DMS153 (cell line): Measurements from ENCODE around the gene ASPRV1.

Source experiments
- DNase-seq: peaks from one replicate; lab custom pipeline; 2025; lab: John Stamatoyannopoulos, UW

ASPRV1 gene

DNA sequence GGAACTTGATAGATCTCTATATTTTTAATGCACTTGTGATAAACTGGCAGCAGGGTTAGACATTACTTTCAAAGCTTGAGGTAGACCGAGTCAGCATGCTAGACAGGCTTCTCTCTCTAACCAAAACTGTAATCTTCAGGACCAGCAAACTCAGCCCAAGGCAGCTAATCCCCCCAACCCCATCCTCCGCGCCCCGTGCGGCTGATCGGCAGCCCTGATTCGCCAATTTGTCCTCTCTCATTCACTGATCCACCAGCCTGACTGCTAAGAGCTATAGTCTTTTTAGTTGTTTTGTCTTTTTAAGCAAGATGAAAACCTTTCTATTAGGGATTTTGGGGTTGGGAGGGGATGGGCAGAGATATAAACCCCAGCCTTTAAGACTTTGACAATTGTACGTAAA, 20.7 kb downstream of the ASPRV1 start:
- no peak for DNase-seq

DNA sequence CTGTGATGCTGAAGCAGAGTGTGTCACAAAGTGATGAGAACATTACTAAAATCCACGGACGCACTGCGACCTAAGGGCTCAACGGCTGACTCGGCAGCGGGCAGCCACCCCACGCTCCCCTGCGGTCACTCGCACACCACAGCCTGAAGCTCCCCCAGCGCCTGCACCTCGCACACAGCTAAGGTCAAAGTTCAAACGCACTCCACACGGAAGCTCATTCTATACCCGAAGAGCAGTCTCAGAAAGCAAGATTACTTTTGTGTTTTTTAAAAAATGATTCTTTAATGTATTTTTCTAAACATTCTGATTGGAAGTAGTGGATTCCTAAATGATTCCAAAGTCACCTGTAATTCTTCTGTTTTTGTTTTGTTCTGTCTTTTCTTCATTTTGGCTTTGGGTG, 21.7 kb downstream of the ASPRV1 start:
- no peak for DNase-seq

DNA sequence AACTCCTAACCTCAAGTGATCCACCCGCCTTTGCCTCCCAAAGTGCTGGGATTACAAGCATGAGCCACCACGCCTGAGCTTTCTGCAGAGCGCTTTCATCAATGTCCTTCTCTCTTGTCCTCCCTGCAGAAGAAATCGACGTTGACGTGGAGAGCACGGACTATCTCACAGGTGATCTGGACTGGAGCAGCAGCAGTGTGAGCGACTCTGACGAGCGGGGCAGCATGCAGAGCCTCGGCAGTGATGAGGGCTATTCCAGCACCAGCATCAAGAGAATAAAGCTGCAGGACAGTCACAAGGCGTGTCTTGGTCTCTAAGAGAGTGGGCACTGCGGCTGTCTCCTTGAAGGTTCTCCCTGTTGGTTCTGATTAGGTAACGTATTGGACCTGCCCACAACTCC, 23.5 kb downstream of the ASPRV1 start:
- no peak for DNase-seq

DNA sequence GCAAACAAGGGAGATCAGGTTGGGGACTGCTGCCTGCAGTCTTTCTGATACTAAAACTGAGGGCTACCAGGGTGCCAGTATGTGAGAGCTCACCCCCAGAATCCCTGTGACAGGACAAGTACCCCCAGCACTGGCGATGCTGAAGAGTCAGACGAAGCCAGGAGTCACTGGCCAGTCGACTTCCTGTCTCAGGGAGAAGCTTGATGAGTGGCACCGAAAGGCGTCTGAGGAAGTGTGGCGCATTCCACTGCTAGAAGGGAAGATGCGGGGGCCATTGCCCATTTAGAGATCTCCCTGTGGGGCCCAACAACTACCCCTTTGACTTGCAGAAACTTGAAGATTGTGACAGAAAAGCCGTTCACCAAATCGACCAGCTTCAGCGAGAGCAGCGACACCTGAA, 24.5 kb downstream of the ASPRV1 start:
- DNase-seq: no peak

DNA sequence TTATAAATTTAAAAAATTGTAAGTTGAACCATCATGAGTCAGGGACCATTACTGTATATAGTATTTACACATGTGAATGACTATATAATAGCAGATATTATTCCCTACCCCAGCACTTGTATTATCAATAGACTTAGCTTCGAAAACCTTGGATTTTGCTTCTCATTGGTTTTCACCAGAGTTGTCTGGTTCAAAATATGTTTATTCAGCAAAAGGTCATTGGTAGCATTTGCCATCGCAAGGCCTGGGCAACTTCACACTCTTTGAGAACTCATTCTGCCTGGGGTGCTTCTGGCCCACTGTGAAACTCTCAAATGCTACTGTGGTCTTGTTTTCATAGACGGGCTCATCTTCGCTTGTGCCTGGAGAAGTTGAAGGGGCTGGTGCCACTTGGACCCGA, 26.4 kb downstream of the ASPRV1 start:
- DNase-seq: no peak

DNA sequence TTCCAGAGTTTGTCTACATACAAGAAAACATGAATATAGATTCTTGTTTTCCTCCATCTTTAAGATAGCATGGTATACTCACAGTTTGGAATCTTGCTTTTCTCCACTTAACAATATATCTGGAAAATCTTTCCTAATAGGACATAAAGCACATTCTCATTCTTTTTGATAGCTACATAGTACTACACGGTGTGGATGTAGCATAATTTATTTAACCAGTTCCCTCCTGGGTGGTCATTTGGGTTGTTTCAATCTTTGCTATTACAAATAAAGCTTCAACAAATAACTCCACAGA, 26.9 kb downstream of the ASPRV1 start:
- DNase-seq: no peak

DNA sequence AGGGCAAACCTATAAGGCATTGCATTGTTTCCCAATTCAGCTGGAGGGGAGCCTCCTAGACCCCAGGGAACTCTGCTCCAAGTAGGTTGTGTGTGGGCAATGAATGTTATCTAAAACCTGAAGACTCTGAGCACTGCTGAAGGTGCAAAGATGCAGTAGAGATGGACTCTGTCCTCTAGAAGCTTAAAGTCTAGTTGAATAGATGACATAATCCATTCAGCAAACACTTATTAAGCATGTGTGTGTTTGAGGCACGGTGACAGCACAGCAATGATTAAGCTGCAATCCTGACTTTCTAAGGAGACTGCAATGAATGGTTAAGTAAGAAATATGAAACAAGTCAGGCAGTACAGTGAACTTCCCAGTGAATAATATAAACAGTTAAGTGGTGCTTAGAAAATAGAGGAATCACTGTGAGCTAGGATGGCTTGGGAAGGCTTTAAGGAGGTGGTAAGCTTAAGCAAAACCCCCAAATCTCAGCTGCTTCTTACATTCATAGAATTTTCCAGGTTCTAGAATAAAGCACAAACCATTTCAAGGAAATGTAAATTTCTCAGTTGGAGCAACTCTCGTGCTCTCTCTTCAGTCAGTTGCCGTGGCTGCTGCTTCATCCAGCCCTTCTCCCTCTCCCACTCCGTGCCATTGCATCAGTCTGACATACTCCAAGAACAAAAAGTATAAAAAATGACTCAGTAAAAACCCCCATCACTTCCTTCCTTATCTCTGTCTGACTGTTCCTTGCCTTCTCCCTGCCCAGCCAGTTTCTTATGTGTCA, 27.4 kb downstream of the ASPRV1 start:
- DNase-seq: no peak

DNA sequence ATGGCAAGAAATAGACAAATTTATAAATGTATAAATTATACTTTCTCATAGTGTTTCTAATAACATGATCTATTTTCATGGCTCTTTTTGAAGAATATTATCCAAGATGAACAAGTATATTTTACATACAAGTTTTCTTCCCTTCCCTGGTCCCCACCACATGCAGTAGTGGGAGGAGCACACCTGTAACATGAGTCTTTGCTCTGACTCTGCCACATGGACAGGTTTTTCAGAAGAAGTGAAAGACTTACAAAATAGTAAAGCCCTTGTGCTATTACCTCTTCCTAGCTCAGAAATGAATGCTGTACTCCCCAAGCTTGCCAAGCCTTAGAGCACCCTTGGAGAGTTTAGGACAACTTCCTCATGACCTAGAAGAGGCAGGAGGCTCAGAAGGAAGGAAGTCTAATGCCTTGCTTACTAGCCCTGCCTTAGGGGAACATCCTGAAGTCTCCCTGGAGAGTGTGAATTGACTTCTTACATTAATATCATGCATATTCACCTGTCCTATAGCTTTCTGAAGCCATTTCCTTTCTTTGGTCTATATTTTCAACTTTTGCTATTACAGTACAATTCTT, 28.1 kb downstream of the ASPRV1 start:
- DNase-seq: no peak

DNA sequence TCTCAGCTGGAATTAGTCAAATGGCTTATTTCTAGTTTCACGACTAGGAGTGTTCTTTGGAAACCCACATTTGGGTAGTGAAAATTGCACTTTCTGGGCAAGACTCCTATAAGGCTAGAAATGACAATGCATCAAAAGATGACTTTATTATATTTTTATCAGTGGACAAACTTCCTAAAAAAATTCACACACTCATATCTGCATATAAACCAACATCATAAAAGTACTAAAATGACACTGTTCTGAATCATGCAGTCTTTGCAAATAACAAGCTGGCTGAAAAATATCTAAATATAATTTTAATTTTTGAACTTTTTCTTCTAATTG, 28.9 kb downstream of the ASPRV1 start:
- DNase-seq: no peak

DNA sequence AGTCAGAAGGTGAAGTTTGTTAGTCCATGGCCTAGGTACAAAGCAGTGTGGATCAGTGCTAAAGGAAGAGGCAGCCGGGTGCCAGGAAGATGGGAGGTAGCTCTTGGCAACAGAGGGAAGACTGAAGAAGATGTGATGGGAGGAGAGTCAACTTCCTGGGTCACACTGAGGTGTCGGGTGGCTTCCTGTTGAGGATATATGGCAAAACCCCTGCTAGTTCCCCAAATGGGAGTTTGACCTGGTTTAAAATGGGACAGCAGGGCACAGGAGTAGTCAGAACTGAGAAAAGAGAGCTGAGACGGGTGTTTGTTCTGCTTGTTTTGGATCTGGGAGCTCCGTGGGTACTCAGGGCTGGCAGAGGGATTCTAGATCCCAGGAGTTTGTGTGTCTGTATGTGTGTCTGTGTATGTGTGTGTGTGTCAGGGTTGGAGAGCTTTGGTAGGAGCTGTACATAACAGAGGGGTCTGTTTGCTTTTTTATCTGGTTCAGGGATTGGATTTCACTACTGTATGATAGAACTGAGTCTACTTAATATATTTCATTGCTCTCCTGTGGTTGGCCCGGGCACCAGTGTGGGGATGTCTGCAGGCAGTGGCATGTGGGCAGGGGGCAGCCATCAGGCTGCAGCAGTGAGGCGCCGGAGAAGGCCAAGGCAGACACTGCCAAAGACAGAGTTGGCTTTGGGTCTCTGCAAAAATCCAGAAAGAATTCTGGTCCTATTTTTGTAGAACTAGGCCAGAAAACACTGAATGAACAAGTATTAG, 29.4 kb downstream of the ASPRV1 start:
- DNase-seq: no peak

DNA sequence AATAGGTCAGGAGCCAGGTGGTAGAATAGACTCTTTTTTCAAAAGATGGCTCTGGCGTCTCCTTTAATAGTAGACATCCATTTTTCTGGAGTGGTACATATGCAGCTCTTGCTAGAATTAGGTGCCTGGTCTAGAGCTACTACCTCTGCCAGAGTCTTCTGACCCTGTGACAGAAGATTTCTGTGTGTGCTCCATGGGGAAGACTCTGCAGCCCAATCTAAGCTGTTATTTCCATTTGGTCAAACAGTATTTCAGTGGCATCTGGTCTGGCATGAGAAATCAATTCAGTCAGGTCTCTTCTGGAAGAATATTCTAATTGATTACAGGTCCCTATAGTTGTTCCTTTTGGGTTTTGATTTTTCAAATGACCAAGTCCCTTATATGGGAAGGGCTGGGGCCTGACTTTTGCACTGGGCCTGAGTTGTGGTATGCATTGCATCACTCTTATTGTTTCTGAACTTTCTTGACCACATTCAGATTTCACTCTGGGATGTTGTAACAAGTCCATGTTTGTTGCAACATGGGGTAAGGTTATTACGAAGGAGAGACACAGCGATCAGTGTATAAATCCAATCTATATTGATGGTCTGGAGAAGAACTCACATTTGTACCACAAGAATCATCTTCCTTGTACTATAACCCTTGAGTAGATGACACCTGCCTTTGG, 34.4 kb downstream of the ASPRV1 start:
- no peak for DNase-seq

DNA sequence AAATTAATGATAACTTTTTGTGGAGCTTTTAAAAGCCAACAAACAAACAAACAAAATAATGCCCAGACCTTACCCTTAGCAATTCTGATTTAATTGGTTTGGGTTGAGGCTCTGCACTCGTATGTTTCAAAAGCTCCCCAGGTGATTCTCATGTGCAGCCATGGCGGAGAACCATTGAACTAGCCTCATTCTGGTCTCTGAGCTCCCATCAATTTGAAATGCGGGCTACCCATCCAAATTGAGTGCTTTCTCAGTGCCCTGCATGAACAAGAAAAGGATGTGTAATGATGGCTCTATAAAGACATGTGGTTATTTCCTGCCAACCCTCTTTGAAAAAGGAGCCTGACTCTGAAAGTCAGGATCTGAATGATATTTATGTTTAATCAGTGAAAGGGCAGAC, 38.3 kb downstream of the ASPRV1 start:
- no peak for DNase-seq

DNA sequence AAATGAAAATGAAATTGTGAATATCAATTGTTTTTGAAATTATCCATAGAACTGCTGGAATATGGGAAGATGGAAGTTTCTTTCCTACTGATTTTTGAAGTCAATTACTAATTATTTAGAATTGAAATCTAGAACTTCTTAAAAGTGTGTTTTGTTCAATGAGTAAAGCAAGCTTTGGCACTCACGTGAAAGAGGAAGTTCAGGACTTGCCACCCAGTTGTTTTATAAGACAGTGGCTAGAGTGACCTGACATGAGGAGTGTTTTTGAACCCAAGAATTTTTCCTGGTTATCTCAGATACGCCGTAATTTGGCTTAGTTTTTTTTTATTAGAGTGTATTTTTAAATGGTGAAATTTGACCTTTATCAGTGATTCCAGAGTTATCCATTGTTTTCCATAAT, 43.0 kb downstream of the ASPRV1 start:
- DNase-seq: no peak

DNA sequence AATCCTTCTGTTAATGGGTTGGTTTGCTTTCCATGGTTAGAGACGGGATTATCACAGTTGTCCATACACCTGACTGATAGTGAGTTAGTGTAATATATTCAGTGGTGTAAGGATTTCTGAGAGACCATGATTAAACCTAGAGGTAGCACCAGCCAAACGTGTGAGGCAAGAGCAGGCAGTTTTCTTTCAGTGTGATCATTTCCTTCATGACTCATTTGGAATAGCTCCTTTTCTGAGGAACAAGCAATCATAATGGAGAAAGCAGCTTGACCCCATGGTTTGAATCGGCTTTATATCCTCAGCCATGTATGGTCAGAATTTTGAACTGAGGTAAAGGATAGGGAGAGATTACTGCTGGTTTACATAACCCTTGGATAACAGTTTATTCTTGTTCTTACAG, 43.6 kb downstream of the ASPRV1 start:
- DNase-seq: no peak

DNA sequence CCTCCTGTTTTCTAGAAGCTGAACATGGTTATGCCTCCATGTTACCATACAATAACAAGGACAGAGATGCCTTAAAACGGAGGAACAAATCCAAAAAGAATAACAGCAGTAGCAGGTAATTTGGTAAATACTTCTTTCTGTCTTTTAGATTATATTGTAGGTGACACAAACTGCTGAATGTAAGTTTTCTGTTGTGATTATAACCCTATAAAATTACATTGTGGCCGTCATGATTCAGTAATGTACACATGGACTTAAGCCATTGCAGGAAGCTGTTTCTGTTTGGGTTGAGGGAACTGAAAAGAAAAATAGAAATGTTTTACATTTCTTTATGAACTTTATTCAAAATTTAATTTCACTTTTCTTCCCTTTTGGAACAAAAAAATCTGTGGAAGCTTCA, 45.3 kb downstream of the ASPRV1 start:
- DNase-seq: no peak

DNA sequence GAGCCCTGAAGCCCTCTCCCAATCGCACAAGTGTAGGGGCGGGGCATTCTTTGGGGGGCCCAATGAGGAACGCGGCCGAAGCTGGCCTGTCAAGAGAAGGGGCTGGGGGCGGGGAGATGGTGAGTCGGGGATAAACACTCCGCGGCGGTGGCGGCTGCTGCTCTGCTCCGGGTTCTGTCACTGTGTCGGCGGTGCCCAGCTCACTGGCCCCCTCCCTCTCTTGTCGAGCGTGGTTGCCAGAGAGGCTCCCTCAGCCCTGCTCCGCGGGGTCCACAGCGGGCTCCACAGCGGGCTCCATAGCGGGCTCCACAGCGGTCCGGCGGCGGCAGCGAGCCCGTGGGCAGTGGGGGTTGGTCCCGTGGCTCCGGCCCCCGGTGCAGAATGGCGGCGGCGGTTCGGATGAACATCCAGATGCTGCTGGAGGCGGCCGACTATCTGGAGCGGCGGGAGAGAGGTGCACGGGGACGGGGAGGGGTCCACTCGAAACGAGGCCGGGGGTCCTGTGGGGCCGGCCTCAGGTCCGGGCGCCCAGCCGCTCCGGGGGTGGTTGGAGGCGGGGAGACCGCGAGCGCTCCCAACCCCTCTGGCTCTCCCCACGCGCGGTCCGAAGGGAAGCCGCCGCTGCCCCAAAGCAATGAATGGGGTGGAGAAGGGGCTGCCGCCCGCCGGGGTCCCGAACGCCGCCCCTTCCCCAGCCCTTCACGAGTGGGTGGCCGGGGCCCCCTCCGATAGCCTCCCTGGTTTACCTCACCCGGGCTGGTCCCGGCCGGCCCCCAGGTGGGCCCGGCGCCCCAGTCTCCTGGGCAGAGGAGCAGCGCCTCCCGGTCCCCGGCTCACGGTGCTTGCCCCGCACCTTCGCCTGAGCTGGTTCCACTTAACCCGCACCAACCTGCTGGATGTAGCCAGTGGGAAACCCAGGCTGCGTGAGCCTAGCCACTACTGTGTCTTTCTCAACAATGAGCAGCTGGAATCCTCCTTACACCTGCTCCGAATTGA, 46.2 kb downstream of the ASPRV1 start, which contains the start of gene MXD1:
MXD1 (plus strand) TSS at position 160 of the 996 bp plus-strand sequence; CDS start at position 382, 222 bp downstream.
- no peak for DNase-seq

DNA sequence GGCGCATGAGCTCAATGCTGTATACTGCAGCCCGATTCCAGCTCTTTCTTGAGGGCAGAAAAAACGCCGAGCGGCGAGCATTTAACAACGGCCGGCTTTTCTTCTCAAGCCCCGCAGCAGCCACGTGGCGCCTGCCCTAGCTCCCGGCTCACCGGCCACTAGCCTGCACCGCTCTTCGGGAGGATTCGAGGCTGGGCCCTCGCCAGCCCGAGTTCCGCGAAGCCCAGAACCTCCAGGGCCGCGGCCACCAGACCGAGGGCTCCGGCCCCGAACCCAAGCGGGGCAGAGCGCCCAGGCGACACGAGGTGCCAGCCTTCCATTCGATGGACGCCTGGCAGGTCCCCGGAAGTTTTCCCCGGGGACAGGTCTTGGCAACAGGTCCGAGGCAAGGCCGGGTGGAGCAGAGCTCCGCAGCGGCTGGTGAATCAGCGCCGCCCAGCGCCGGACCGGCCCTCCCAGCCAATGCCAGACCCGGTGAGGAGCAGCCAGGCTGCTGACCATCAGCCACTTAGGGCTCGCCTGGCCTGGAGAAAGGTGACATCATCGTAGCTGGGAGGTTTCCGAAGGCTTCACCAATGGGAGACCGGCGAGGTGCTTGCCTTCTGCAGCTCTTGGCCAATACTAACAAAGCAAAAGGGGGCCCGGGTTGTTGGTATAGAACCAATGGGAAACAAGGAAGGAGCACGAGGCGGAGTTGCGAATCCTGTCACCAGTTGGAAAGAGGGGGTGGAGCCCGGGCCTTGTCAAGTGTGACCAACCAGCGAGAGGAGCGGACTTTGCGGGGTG, 47.1 kb downstream of the ASPRV1 start:
- peak; percentile 100 for DNase-seq

DNA sequence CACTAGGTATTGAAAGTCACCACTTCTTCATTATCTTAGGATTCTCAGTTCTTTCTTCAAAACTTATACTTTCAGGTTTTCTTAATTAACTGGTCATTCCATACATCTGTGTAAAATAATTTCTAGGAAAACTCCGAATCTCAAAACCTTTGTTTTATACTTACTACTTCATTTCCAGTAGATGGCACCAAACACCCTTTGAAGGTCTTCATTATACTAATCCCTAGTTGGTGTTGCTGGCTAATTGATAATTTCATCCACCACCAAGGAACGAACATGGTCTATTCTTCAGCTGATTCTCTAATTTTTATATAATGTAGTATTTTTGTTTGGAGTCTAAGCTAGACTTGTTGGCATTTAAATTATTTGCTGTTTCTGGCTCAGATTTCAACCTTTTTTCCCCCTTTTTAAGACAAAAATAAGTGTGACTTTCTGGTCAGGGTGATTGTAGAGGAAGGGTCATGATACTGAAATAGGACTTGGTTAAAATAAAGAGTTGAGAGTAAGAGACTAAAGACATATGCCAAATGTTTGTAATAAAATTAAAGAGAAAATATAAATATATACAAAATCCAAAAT, 49.4 kb downstream of the ASPRV1 start:
- DNase-seq: peak; percentile 48
